Right atrium auricular region (tissue), 2 donors: ENCODE measurements around the gene PTK6. TPM values are rescaled to one million over a fixed set of nuclear protein-coding genes. Genes with fewer than 3 reads are reported as not detected.

ENCODE experiments used
- DNase-seq: peaks from one replicate; pipeline ENCODE4 v3.0.0-alpha.2; 2019; ENCODE audit warnings: low spot score
- H3K27ac ChIP-seq, 2 donors: fragments of 200-600 bp; sonication (generic); 1 replicate in 1 of 2; 2 replicates in 1 of 2; pipeline ENCODE4 v1.5.1; 2016 to 2019
- H3K27me3 ChIP-seq, 2 donors: fragments of 200-600 bp; sonication (generic); one replicate each; pipeline versions ENCODE4 v1.5.1 to v1.6.0; 2017 to 2019
- H3K36me3 ChIP-seq: fragments of 200-600 bp; sonication (generic); one replicate; pipeline ENCODE4 v1.5.1; 2016
- H3K4me1 ChIP-seq, 2 donors: fragments of 200-600 bp; sonication (generic); one replicate each; pipeline versions ENCODE4 v1.5.1 to v1.6.0; 2017 to 2019
- H3K4me3 ChIP-seq, 2 donors: fragments of 200-600 bp; sonication (generic); 1 replicate in 1 of 2; 2 replicates in 1 of 2; pipeline ENCODE4 v1.5.1; 2017 to 2019; ENCODE audit warnings: mild to moderate bottlenecking in 1 of 2, moderate library complexity in 1 of 2
- H3K9me3 ChIP-seq, 2 donors: fragments of 200-600 bp; sonication (generic); one replicate each; pipeline ENCODE4 v1.5.1; 2019
- total RNA-seq, 2 donors: library from RNA; depleted of rRNA; stranded (reverse); fragments of >200 nt; gene quantifications; one replicate each; pipeline ENCODE4 v1.1.0, GENCODE V29; 2016
- TF ChIP-seq, protein P1 (sequence below), 2 donors: fragments of 200-600 bp; sonication (generic); IDR thresholded peaks; one replicate each; pipeline ENCODE4 v1.5.1; 2019; ENCODE audit warnings: antibody characterized with exemption in 2 of 2

PTK6 gene
- total RNA-seq, 2 donors from 2014 or later, result not detected

GRCh38 chr20:63505281-63505680 is 31.9 kb downstream of the PTK6 start:
- Histone ChIP-seq H3K36me3 (no peaks in the 10 kb centered on the region), H3K4me1 (peaks cover 0 to 21% of the 10 kb centered on the region in 2 donors), H3K4me3 (no peak overlapping the region), H3K9me3 (peaks cover 0 to 13% of the 10 kb centered on the region in 2 donors), H3K27me3 (no peaks in the 10 kb centered on the region), H3K27ac (no peak overlapping the region)
- DNase-seq, result no peak
- TF ChIP-seq, protein P1, sequence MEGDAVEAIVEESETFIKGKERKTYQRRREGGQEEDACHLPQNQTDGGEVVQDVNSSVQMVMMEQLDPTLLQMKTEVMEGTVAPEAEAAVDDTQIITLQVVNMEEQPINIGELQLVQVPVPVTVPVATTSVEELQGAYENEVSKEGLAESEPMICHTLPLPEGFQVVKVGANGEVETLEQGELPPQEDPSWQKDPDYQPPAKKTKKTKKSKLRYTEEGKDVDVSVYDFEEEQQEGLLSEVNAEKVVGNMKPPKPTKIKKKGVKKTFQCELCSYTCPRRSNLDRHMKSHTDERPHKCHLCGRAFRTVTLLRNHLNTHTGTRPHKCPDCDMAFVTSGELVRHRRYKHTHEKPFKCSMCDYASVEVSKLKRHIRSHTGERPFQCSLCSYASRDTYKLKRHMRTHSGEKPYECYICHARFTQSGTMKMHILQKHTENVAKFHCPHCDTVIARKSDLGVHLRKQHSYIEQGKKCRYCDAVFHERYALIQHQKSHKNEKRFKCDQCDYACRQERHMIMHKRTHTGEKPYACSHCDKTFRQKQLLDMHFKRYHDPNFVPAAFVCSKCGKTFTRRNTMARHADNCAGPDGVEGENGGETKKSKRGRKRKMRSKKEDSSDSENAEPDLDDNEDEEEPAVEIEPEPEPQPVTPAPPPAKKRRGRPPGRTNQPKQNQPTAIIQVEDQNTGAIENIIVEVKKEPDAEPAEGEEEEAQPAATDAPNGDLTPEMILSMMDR (IDR thresholded peaks at IDR 0.05), result no peak

- H3K36me3 ChIP-seq, result no peaks in the 10 kb centered on the region
- no peak overlapping the region for H3K27ac ChIP-seq
- peaks cover 0 to 4% of the 10 kb centered on the region in 2 donors for H3K27me3 ChIP-seq
- peaks cover 0 to 27% of the 10 kb centered on the region in 2 donors for H3K4me1 ChIP-seq
- H3K4me3 ChIP-seq, result no peak overlapping the region
- TF ChIP-seq, protein P1 (IDR thresholded peaks at IDR 0.05), result no peak
- peaks cover 0 to 13% of the 10 kb centered on the region in 2 donors for H3K9me3 ChIP-seq
- DNase-seq, result no peak
Measured at GRCh38 chr20:63504642-63505041, 32.5 kb downstream of the PTK6 start.

- H3K4me3 ChIP-seq, result no peak overlapping the region
- no peak for DNase-seq
- H3K27me3 ChIP-seq, result peaks cover 0 to 4% of the 10 kb centered on the region in 2 donors
- no peak overlapping the region for H3K27ac ChIP-seq
- peaks cover 0 to 33% of the 10 kb centered on the region in 2 donors for H3K4me1 ChIP-seq
- no peaks in the 10 kb centered on the region for H3K36me3 ChIP-seq
- H3K9me3 ChIP-seq, result peaks cover 0 to 13% of the 10 kb centered on the region in 2 donors
- TF ChIP-seq, protein P1 (IDR thresholded peaks at IDR 0.05), result no peak
Measured at GRCh38 chr20:63503524-63503923, 33.7 kb downstream of the PTK6 start.

GRCh38 chr20:63502671-63503172 is 34.5 kb downstream of the PTK6 start:
- Histone ChIP-seq H3K27me3 (peaks cover 0 to 12% of the 10 kb centered on the region in 2 donors), H3K36me3 (no peaks in the 10 kb centered on the region), H3K4me1 (peaks cover 0 to 41% of the 10 kb centered on the region in 2 donors), H3K4me3 (no peak overlapping the region), H3K9me3 (peaks cover 0 to 13% of the 10 kb centered on the region in 2 donors), H3K27ac (peak overlapping the region; percentile 92 to 97)
- DNase-seq, result no peak
- TF ChIP-seq, protein P1 (IDR thresholded peaks at IDR 0.05), result no peak

GRCh38 chr20:63501818-63502670 is 35.1 kb downstream of the PTK6 start:
- Histone ChIP-seq H3K27ac (peak overlapping the region; percentile 92 to 97), H3K4me1 (peaks cover 0 to 48% of the 10 kb centered on the region in 2 donors), H3K9me3 (peaks cover 0 to 13% of the 10 kb centered on the region in 2 donors), H3K4me3 (peak overlapping the region in 1 of 2 donors; percentile 7), H3K27me3 (peaks cover 0 to 13% of the 10 kb centered on the region in 2 donors), H3K36me3 (no peaks in the 10 kb centered on the region)
- TF ChIP-seq, protein P1 (IDR thresholded peaks at IDR 0.05), result no peak
- DNase-seq, result no peak
